GM23338 (cell line): ENCODE results near the gene SERPINA1. TPM values are rescaled to one million over a fixed set of nuclear protein-coding genes. Genes with fewer than 3 reads are reported as not detected.
"Not testable (repeated sequence)": the region's sequence is repeated elsewhere in the genome, so short reads cannot be mapped to it uniquely, and the experiment has no call there.

ENCODE experiments used
- ATAC-seq: fragments of 200-7000 bp; cut with Tn5 transposase; 3 replicates; pipeline ENCODE4 v1.9.1; 2020
- DNase-seq: peaks from one replicate; pipeline ENCODE4 v3.0.0-alpha.2; 2015; ENCODE audit warnings: low spot score
- H2AFZ ChIP-seq: fragments of 200-600 bp; sonication (generic); 2 replicates; pipeline ENCODE4 v1.8.0; 2016; ENCODE audit warnings: antibody characterized with exemption, mild to moderate bottlenecking, moderate library complexity
- H3F3A ChIP-seq: fragments of 200-600 bp; sonication (generic); replicated peaks from 2 replicates; pipeline ENCODE4 v1.8.0; 2017; ENCODE audit warnings: antibody characterized with exemption, mixed run types, low read depth
- H3K27ac ChIP-seq: fragments of 200-600 bp; sonication (generic); 2 replicates; pipeline ENCODE4 v1.6.1; 2016; ENCODE audit warnings: low read depth
- H3K27me3 ChIP-seq: fragments of 200-600 bp; sonication (generic); 2 replicates; pipeline ENCODE4 v1.8.0; 2016; ENCODE audit warnings: mild to moderate bottlenecking, mixed run types, moderate library complexity; ENCODE audit not compliant: insufficient read depth
- H3K36me3 ChIP-seq: fragments of 200-600 bp; sonication (generic); 2 replicates; pipeline ENCODE4 v1.8.0; 2016; ENCODE audit warnings: mild to moderate bottlenecking; ENCODE audit not compliant: insufficient read depth
- H3K4me1 ChIP-seq: fragments of 200-600 bp; sonication (generic); 2 replicates; pipeline ENCODE4 v1.8.0; 2016; ENCODE audit warnings: mild to moderate bottlenecking, moderate library complexity; ENCODE audit not compliant: insufficient read depth
- H3K4me2 ChIP-seq: fragments of 200-600 bp; sonication (generic); 2 replicates; pipeline ENCODE4 v1.7.1; 2017; ENCODE audit warnings: mixed run types
- H3K4me3 ChIP-seq: fragments of 200-600 bp; sonication (generic); 2 replicates; pipeline ENCODE4 v1.6.1; 2016; ENCODE audit warnings: mixed run types
- H3K79me2 ChIP-seq: fragments of 200-600 bp; sonication (generic); replicated peaks from 2 replicates; pipeline ENCODE4 v1.8.0; 2017; ENCODE audit warnings: mild to moderate bottlenecking; ENCODE audit not compliant: insufficient read depth
- H3K9me2 ChIP-seq: fragments of 200-600 bp; sonication (generic); 2 replicates; pipeline ENCODE4 v1.8.0; 2017; ENCODE audit not compliant: insufficient read depth
- H4K20me1 ChIP-seq: fragments of 200-600 bp; sonication (generic); replicated peaks from 2 replicates; pipeline ENCODE4 v1.8.0; 2017; ENCODE audit warnings: mild to moderate bottlenecking; ENCODE audit not compliant: insufficient read depth
- H3K27ac Mint-ChIP-seq: 2 replicates; pipeline ENCODE4 v1.8.0; 2020; ENCODE audit warnings: inconsistent platforms, mild to moderate bottlenecking, moderate library complexity, mixed read lengths
- H3K27me3 Mint-ChIP-seq: 3 replicates; pipeline ENCODE4 v1.8.0; 2022; ENCODE audit warnings: low read depth, mild to moderate bottlenecking, moderate library complexity, mixed read lengths, inconsistent platforms; ENCODE audit not compliant: insufficient read depth, poor library complexity
- H3K36me3 Mint-ChIP-seq: 3 replicates; pipeline ENCODE4 v1.8.0; 2021; ENCODE audit warnings: low read depth, mild to moderate bottlenecking, inconsistent platforms, moderate library complexity, mixed read lengths
- H3K4me1 Mint-ChIP-seq: 3 replicates; pipeline ENCODE4 v1.8.0; 2020; ENCODE audit warnings: mild to moderate bottlenecking, inconsistent platforms, mixed read lengths
- H3K4me3 Mint-ChIP-seq: 3 replicates; pipeline ENCODE4 v1.8.0; 2021; ENCODE audit warnings: moderate library complexity, mild to moderate bottlenecking, inconsistent platforms, mixed read lengths
- H3K9me3 Mint-ChIP-seq: 3 replicates; pipeline ENCODE4 v1.8.0; 2020; ENCODE audit warnings: moderate library complexity, mild to moderate bottlenecking, inconsistent platforms, mixed read lengths
- CREB1 ChIP-seq: fragments of 250-450 bp; sonication (Bioruptor Pico); IDR thresholded peaks from 2 replicates; pipeline ENCODE4 v1.5.0; 2020; ENCODE audit warnings: low read depth, mild to moderate bottlenecking, moderate library complexity
- CTCF ChIP-seq, 2 experiments: fragments of 200-600 bp in 1 of 2; sonication (generic) in 1 of 2; conservative IDR thresholded peaks; 2 replicates each; pipeline versions ENCODE4 v1.5.1 to v1.6.1; 2016 to 2017; ENCODE audit warnings: antibody characterized with exemption in 2 of 2, low read depth in 2 of 2, mild to moderate bottlenecking in 2 of 2, moderate library complexity in 1 of 2
- ETS1 ChIP-seq: IDR thresholded peaks from 2 replicates; pipeline ENCODE4 v1.6.1; 2016; ENCODE audit warnings: antibody characterized with exemption
- JUNB ChIP-seq: IDR thresholded peaks from one replicate; pipeline ENCODE4 v1.6.1; 2016; ENCODE audit warnings: antibody characterized with exemption; ENCODE audit not compliant: unreplicated experiment
- POLR2AphosphoS5 ChIP-seq: IDR thresholded peaks from 2 replicates; pipeline ENCODE4 v1.6.1; 2016; ENCODE audit warnings: antibody characterized with exemption, low read depth
- REST ChIP-seq: IDR thresholded peaks from one replicate; pipeline ENCODE4 v1.6.1; 2018; ENCODE audit warnings: antibody characterized with exemption; ENCODE audit not compliant: unreplicated experiment
- STAT1 ChIP-seq: IDR thresholded peaks from one replicate; pipeline ENCODE4 v1.6.1; 2016; ENCODE audit warnings: antibody characterized with exemption; ENCODE audit not compliant: unreplicated experiment
- ZNF114 ChIP-seq: fragments of 250-450 bp; sonication (Bioruptor Pico); IDR thresholded peaks from 2 replicates; pipeline ENCODE4 v1.5.0; 2020; ENCODE audit warnings: mild to moderate bottlenecking, moderate library complexity
- ZNF331 ChIP-seq: fragments of 250-450 bp; sonication (Bioruptor Pico); IDR thresholded peaks from 2 replicates; pipeline ENCODE4 v1.5.0; 2020; ENCODE audit warnings: low read depth, mild to moderate bottlenecking, moderate library complexity
- polyA plus RNA-seq: library from polyadenylated mRNA; unstranded; fragments of >200 nt; fragmentation: Nextera tagmentation; extraction: Ambion mirVana; gene quantifications from 2 replicates; pipeline ENCODE4 v1.2.1, GENCODE V29; 2016
- total RNA-seq: library from RNA; depleted of rRNA; stranded (reverse); fragments of >200 nt; shearing (Covaris generic); gene quantifications from 2 replicates; pipeline ENCODE4 v1.2.3, GENCODE V29; 2014

SERPINA1 gene
- total and polyA plus RNA-seq, 2 experiments from 2014 or later, result not detected

GRCh38 chr14:94370524-94370910 lies 17.9 kb downstream of the SERPINA1 start (continued):
- TF ChIP-seq REST, result no peak

GRCh38 chr14:94369766-94370523 lies 18.5 kb downstream of the SERPINA1 start:
- H3K9me2 ChIP-seq, H3K27me3 ChIP-seq, H3K79me2 ChIP-seq, H3K9me3 Mint-ChIP-seq, H3K4me3 ChIP-seq, H3K27ac Mint-ChIP-seq, ATAC-seq, H3K36me3 Mint-ChIP-seq, H3K4me1 ChIP-seq, H3K4me2 ChIP-seq, H2AFZ ChIP-seq, H4K20me1 ChIP-seq, H3K36me3 ChIP-seq, H3K4me3 Mint-ChIP-seq, H3F3A ChIP-seq, DNase-seq, H3K27ac ChIP-seq: not testable (repeated sequence)
- H3K4me1 Mint-ChIP-seq, result peaks cover 12% of the 10 kb centered on the region
- peaks cover 11% of the 10 kb centered on the region for H3K27me3 Mint-ChIP-seq

GRCh38 chr14:94368956-94369355 lies 19.4 kb downstream of the SERPINA1 start:
- Histone ChIP-seq H3K27me3 (no peaks in the 10 kb centered on the region), H3K4me1 (no peaks in the 10 kb centered on the region), H3K79me2 (no peaks in the 10 kb centered on the region), H3K4me2 (no peak overlapping the region), H3K36me3 (no peaks in the 10 kb centered on the region), H2AFZ (no peak overlapping the region), H3K9me2 (no peaks in the 10 kb centered on the region), H4K20me1 (no peaks in the 10 kb centered on the region), H3K27ac (no peak overlapping the region), H3K4me3 (no peak overlapping the region), H3F3A (no peaks in the 10 kb centered on the region)
- H3K4me3 Mint-ChIP-seq, result no peak overlapping the region
- no peaks in the 10 kb centered on the region for H3K9me3 Mint-ChIP-seq
- H3K27me3 Mint-ChIP-seq, result peaks cover 9% of the 10 kb centered on the region
- ATAC-seq, result no peak
- H3K36me3 Mint-ChIP-seq, result no peaks in the 10 kb centered on the region
- DNase-seq, result no peak
- H3K27ac Mint-ChIP-seq, result no peak overlapping the region
- H3K4me1 Mint-ChIP-seq, result peaks cover 5% of the 10 kb centered on the region; the same call in 2 of the 3 replicates
- TF ChIP-seq CTCF (conservative IDR thresholded peaks at IDR 0.05; ENCODE audit: low read depth in 2 of 2) (no peak), ETS1 (no peak), POLR2AphosphoS5 (no peak), CREB1 (CRISPR knock-in tag) (no peak), ZNF114 (CRISPR knock-in tag) (no peak), JUNB (no peak), REST (no peak), STAT1 (no peak), ZNF331 (CRISPR knock-in tag) (no peak)
